Measurements from ENCODE around the gene PCID2. TPM values are rescaled to one million over a fixed set of nuclear protein-coding genes. Genes with fewer than 3 reads are reported as not detected.
A peak's percentile ranks its signal among the peaks of the same experiment; 100 is the strongest.

The PCID2 gene
- polyA plus RNA-seq, 1 of the 3 experiments (the other 2 are of a cell fraction): 69.8 TPM

DNA sequence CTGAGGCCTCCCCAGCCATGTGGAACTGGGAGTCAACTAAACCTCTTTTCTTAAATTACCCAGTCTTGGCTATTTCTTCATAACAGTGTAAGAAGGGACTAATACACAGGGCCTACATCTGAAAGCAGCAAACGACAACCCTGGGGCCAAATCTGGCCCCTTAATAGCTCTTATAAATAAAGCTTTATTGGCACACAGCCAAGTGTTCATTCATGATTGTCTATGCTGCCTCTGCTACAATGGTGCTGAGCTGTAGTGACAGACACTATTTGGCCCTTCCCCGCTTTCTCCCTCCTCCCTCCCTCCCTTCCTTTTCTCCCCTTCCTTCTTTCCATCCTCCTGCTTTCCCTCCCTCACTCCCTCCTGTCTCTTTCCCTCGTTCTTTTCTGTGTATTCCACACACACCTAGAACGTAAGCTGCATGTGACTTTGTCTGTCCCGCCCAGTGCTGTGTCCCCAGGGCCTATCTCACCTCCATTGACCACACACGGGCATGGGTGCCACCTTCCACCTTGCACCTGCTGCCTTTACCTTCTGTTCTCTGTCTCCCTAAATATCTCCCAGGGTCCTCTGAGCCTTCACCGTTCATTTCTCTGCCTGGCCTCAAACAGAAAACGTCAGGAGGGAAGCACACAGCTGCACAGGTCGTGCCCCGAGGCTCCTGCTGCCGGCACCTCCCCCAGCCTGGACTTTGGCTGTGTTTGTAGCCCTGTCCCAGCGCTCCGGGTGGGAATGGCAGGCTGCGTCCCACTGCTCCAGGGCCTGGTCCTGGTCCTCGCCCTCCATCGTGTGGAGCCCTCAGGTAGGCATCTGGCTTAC is 50.3 kb downstream of the PCID2 start, which contains the start of gene PROZ:
Gene PROZ (plus strand): TSS at position 720 of the 819 bp plus-strand sequence. CDS start 13 bp downstream, at position 733.
- DNase-seq: no peak
- H3K79me2 ChIP-seq (ENCODE audit: insufficient read depth): no peaks in the 10 kb centered on the region
- H3F3A ChIP-seq (replicated peaks; ENCODE audit: insufficient read depth): peaks cover 13% of the 10 kb centered on the region
- no peak within 1 kb of the TSS for H3K4me3 ChIP-seq (ENCODE audit: low read depth in 2 of 2, low read length in 1 of 2)
- H3K4me1 ChIP-seq (ENCODE audit: control insufficient read depth in 1 of 2, insufficient read depth in 2 of 2, low read depth in 1 of 2, low read length in 1 of 2): peaks cover 5 to 9% of the 10 kb centered on the region in 2 experiments; a peak in 1 of 4 replicates
- H2AFZ ChIP-seq (ENCODE audit: low read depth): no peak within 1 kb of the TSS
- H3K4me2 ChIP-seq: no peak within 1 kb of the TSS
- H4K20me1 ChIP-seq (ENCODE audit: insufficient read depth): no peaks in the 10 kb centered on the region
- H3K27ac ChIP-seq (ENCODE audit: low read depth in 2 of 2, low read length in 1 of 2): no peak within 1 kb of the TSS
- H3K36me3 ChIP-seq (replicated peaks in 1 of 2; ENCODE audit: control insufficient read depth in 1 of 2, insufficient read depth in 2 of 2, low read length in 1 of 2): no peaks in the 10 kb centered on the region
- 73% methylated on average over 10 of the region's 16 CpGs for WGBS (ENCODE audit: low lambda C conversion rate)
- ChIA-PET CTCF (no interaction called here), POLR2A (no interaction called here)
- TF ChIP-seq PBX3 (IDR thresholded peaks at IDR 0.05) (no peak), TEAD4 (IDR thresholded peaks at IDR 0.05; ENCODE audit: borderline replicate concordance, insufficient read depth) (no peak), NFIC (IDR thresholded peaks at IDR 0.05; ENCODE audit: borderline replicate concordance) (peak; percentile 13; the same call in 1 of the 2 replicates)
- no peaks in the 10 kb centered on the region for H3K9me2 ChIP-seq
- no peaks in the 10 kb centered on the region for H3K27me3 ChIP-seq (ENCODE audit: insufficient read depth)
- no peak within 1 kb of the TSS for H3K9ac ChIP-seq
- no peaks in the 10 kb centered on the region for H3K9me3 ChIP-seq

DNA sequence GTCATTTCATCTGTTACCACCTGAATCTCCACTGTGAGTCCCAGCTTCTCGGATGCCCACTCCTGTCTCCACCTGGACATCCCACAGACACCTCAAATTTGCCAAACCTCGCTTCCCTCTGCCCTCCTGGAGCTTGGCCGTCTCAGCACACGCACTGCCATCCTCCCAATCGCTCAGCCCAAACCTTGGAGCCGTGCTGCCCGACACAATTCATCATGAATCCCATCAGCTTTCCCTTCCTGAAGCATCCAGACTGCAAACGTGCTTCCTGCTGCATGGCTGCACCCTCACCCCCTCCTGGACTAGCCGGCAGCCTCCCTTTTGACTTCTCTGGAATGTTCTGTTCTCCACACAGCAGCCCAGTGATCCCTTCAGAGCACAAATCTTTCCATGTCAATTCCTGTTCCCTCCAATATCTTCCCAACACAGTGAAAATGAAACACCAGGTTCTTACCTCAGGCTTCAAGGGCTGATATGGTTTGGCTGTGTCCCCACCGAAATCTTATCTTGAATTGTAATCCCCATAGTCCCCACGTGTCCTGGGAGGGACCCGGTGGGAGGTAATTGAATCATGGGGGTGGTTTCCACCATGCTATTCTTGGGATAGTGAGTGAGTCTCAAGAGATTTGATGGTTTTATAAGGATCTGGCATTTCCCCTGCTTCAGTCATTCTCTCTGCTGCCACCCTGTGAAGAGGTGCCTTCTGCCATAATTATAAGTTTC is 51.1 kb downstream of the PCID2 start:
- Histone ChIP-seq H4K20me1 (ENCODE audit: insufficient read depth) (no peaks in the 10 kb centered on the region), H3K9me3 (no peaks in the 10 kb centered on the region), H3K27me3 (ENCODE audit: insufficient read depth) (no peaks in the 10 kb centered on the region), H3K9me2 (no peaks in the 10 kb centered on the region), H3F3A (replicated peaks; ENCODE audit: insufficient read depth) (peaks cover 13% of the 10 kb centered on the region), H3K36me3 (replicated peaks in 1 of 2; ENCODE audit: control insufficient read depth in 1 of 2, insufficient read depth in 2 of 2, low read length in 1 of 2) (no peaks in the 10 kb centered on the region), H2AFZ (ENCODE audit: low read depth) (no peak overlapping the region), H3K79me2 (ENCODE audit: insufficient read depth) (no peaks in the 10 kb centered on the region), H3K27ac (ENCODE audit: low read depth in 2 of 2, low read length in 1 of 2) (no peak overlapping the region), H3K4me1 (ENCODE audit: control insufficient read depth in 1 of 2, insufficient read depth in 2 of 2, low read depth in 1 of 2, low read length in 1 of 2) (peaks cover 5 to 13% of the 10 kb centered on the region in 2 experiments; a peak in 1 of 4 replicates), H3K4me3 (ENCODE audit: low read depth in 2 of 2, low read length in 1 of 2) (no peak overlapping the region), H3K4me2 (no peak overlapping the region), H3K9ac (no peak overlapping the region)
- DNase-seq: no peak
- 67% methylated on average over 12 of the region's 12 CpGs for WGBS (ENCODE audit: low lambda C conversion rate)
- ChIA-PET CTCF (no interaction called here), POLR2A (no interaction called here)
- TF ChIP-seq CHD2 (IDR thresholded peaks at IDR 0.05; ENCODE audit: low read length, partially characterized antibody) (no peak), MXI1 (IDR thresholded peaks at IDR 0.05; ENCODE audit: low read depth, low read length) (no peak), RXRA (IDR thresholded peaks at IDR 0.05; ENCODE audit: borderline replicate concordance, low read depth) (no peak), FOXM1 (IDR thresholded peaks at IDR 0.05; ENCODE audit: low read depth) (no peak), RAD21 (IDR thresholded peaks at IDR 0.05; ENCODE audit: low read length) (no peak), NRF1 (IDR thresholded peaks at IDR 0.05; ENCODE audit: low read depth, low read length) (no peak), REST (IDR thresholded peaks at IDR 0.05; ENCODE audit: low read depth, low read length) (no peak), MAX (IDR thresholded peaks at IDR 0.05; ENCODE audit: low read depth) (no peak), USF2 (IDR thresholded peaks at IDR 0.05; ENCODE audit: borderline replicate concordance, low read depth, low read length) (no peak), TEAD4 (IDR thresholded peaks at IDR 0.05; ENCODE audit: borderline replicate concordance, insufficient read depth) (no peak), RCOR1 (IDR thresholded peaks at IDR 0.05; ENCODE audit: low read length) (no peak), USF1 (IDR thresholded peaks at IDR 0.05; ENCODE audit: borderline replicate concordance, low read depth) (no peak), EZH2phosphoT487 (IDR thresholded peaks at IDR 0.05; ENCODE audit: borderline replicate concordance, low read depth) (no peak), POLR2AphosphoS5 (IDR thresholded peaks at IDR 0.05; ENCODE audit: low read depth, low read length) (no peak)
- TF ChIP-seq, protein P1, sequence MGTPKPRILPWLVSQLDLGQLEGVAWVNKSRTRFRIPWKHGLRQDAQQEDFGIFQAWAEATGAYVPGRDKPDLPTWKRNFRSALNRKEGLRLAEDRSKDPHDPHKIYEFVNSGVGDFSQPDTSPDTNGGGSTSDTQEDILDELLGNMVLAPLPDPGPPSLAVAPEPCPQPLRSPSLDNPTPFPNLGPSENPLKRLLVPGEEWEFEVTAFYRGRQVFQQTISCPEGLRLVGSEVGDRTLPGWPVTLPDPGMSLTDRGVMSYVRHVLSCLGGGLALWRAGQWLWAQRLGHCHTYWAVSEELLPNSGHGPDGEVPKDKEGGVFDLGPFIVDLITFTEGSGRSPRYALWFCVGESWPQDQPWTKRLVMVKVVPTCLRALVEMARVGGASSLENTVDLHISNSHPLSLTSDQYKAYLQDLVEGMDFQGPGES (IDR thresholded peaks at IDR 0.05; ENCODE audit: low read depth, low read length): no peak

All from SK-N-SH (cell line).